Trophoblast cell (in vitro differentiated cells and primary cell): ENCODE results near the gene PHLPP1.
A peak's percentile ranks its signal among the peaks of the same experiment; 100 is the strongest.

Experiments used
- DNase-seq, 2 donors: peaks; one replicate each; pipeline ENCODE4 v3.0.0-alpha.2; 2016
- H2AFZ ChIP-seq: 2 replicates; pipeline ENCODE4 v1.6.1; 2013; ENCODE audit warnings: low read length, moderate library complexity, mild to moderate bottlenecking; ENCODE audit not compliant: insufficient read depth, poor library complexity
- H2AK5ac ChIP-seq: 2 replicates; pipeline ENCODE4 v1.6.1; 2013; ENCODE audit warnings: mild to moderate bottlenecking, low read length
- H2BK120ac ChIP-seq: 2 replicates; pipeline ENCODE4 v1.6.1; 2013; ENCODE audit warnings: low read length, mild to moderate bottlenecking, moderate library complexity; ENCODE audit not compliant: insufficient read depth, poor library complexity
- H2BK12ac ChIP-seq: 2 replicates; pipeline ENCODE4 v1.6.1; 2013; ENCODE audit warnings: mild to moderate bottlenecking, low read length, moderate library complexity
- H2BK5ac ChIP-seq: 2 replicates; pipeline ENCODE4 v1.6.1; 2013; ENCODE audit warnings: low read length, low read depth, moderate library complexity, mild to moderate bottlenecking; ENCODE audit not compliant: poor library complexity
- H3K14ac ChIP-seq: 2 replicates; pipeline ENCODE4 v1.6.1; 2013; ENCODE audit warnings: mild to moderate bottlenecking, low read length
- H3K18ac ChIP-seq: 2 replicates; pipeline ENCODE4 v1.6.1; 2013; ENCODE audit warnings: mild to moderate bottlenecking, low read length
- H3K23ac ChIP-seq: 2 replicates; pipeline ENCODE4 v1.6.1; 2013; ENCODE audit warnings: low read length
- H3K27ac ChIP-seq: 2 replicates; pipeline ENCODE4 v1.5.1; 2013; ENCODE audit warnings: low read depth, mild to moderate bottlenecking, inconsistent platforms, low read length, moderate library complexity
- H3K27me3 ChIP-seq: 2 replicates; pipeline ENCODE4 v1.6.1; 2013; ENCODE audit warnings: inconsistent platforms, mild to moderate bottlenecking, low read length, moderate library complexity; ENCODE audit not compliant: insufficient read depth
- H3K36me3 ChIP-seq, 2 experiments: 1 replicate in 1 of 2; 2 replicates in 1 of 2; pipeline ENCODE4 v1.6.1; 2013; ENCODE audit warnings: low read length in 2 of 2, mild to moderate bottlenecking in 2 of 2, moderate library complexity in 1 of 2; ENCODE audit not compliant: insufficient read depth in 2 of 2, control insufficient read depth in 1 of 2
- H3K4ac ChIP-seq: 2 replicates; pipeline ENCODE4 v1.6.1; 2013; ENCODE audit warnings: low read depth, mild to moderate bottlenecking, low read length, moderate library complexity
- H3K4me1 ChIP-seq, 2 experiments: 1 replicate in 1 of 2; 2 replicates in 1 of 2; pipeline ENCODE4 v1.6.1; 2013; ENCODE audit warnings: low read length in 2 of 2, mild to moderate bottlenecking in 2 of 2, moderate library complexity in 1 of 2; ENCODE audit not compliant: insufficient read depth in 2 of 2, control insufficient read depth in 1 of 2
- H3K4me2 ChIP-seq: 2 replicates; pipeline ENCODE4 v1.6.1; 2013; ENCODE audit warnings: inconsistent platforms, mild to moderate bottlenecking, low read length, moderate library complexity
- H3K4me3 ChIP-seq: 2 replicates; pipeline ENCODE4 v1.5.1; 2013; ENCODE audit warnings: mild to moderate bottlenecking, low read depth, low read length, inconsistent platforms
- H3K79me1 ChIP-seq: one replicate; pipeline ENCODE4 v1.6.1; 2013; ENCODE audit warnings: low read length
- H3K79me2 ChIP-seq: 2 replicates; pipeline ENCODE4 v1.6.1; 2013; ENCODE audit warnings: low read length, mild to moderate bottlenecking; ENCODE audit not compliant: control insufficient read depth, insufficient read depth, poor library complexity
- H3K9ac ChIP-seq: 2 replicates; pipeline ENCODE4 v1.6.1; 2013; ENCODE audit warnings: mild to moderate bottlenecking, low read length
- H3K9me3 ChIP-seq: 2 replicates; pipeline ENCODE4 v1.6.1; 2013; ENCODE audit warnings: low read depth, mild to moderate bottlenecking, control low read depth, inconsistent platforms, low read length; ENCODE audit not compliant: insufficient read depth
- H4K12ac ChIP-seq: 2 replicates; pipeline ENCODE4 v1.6.1; 2013; ENCODE audit warnings: low read depth, mild to moderate bottlenecking, low read length, moderate library complexity
- H4K8ac ChIP-seq: 2 replicates; pipeline ENCODE4 v1.6.1; 2013; ENCODE audit warnings: low read depth, mild to moderate bottlenecking, low read length, moderate library complexity
- H4K91ac ChIP-seq: one replicate; pipeline ENCODE4 v1.6.1; 2013; ENCODE audit warnings: low read depth, mild to moderate bottlenecking, low read length, moderate library complexity
- WGBS: extraction: QIAGEN DNeasy Blood & Tissue Kit; methylation state at CpG from one replicate; pipeline ENCODE4 v1.1.7; 2013; ENCODE audit warnings: missing lambda C conversion rate; ENCODE audit not compliant: insufficient read length, insufficient coverage; ENCODE audit errors: extremely low coverage; 5-methylcytosine and 5-hydroxymethylcytosine counted together

The PHLPP1 gene

GRCh38 chr18:62751977-62752376 is 36.6 kb downstream of the PHLPP1 start:
- Histone ChIP-seq H3K4me3 (no peak overlapping the region), H3K27me3 (no peaks in the 10 kb centered on the region), H2AK5ac (no peak overlapping the region), H4K8ac (peak overlapping the region; percentile 55), H2AFZ (no peak overlapping the region), H4K91ac (peak overlapping the region; percentile 78), H3K18ac (peak overlapping the region; percentile 69), H3K79me2 (peaks cover 10% of the 10 kb centered on the region), H3K4me1 (peaks cover 6 to 10% of the 10 kb centered on the region in 2 experiments), H3K27ac (peak overlapping the region; percentile 21), H4K12ac (no peak overlapping the region), H2BK5ac (peak overlapping the region; percentile 50), H3K4me2 (no peak overlapping the region), H3K23ac (no peak overlapping the region), H3K79me1 (peaks cover 2% of the 10 kb centered on the region), H3K14ac (peak overlapping the region; percentile 78), H3K36me3 (no peaks in the 10 kb centered on the region), H2BK120ac (peak overlapping the region; percentile 71), H3K9me3 (no peaks in the 10 kb centered on the region), H2BK12ac (peak overlapping the region; percentile 79), H3K9ac (no peak overlapping the region), H3K4ac (peak overlapping the region; percentile 90)
- DNase-seq, result no peak
- WGBS, result no CpG with 5 or more reads among the region's 3 CpGs

- H3K4me1 ChIP-seq, result peaks cover 6 to 12% of the 10 kb centered on the region in 2 experiments
- no peak overlapping the region for H3K14ac ChIP-seq
- no peak overlapping the region for H3K27ac ChIP-seq
- no peak overlapping the region for H3K18ac ChIP-seq
- no peak overlapping the region for H2AFZ ChIP-seq
- H2BK5ac ChIP-seq, result no peak overlapping the region
- peak overlapping the region; percentile 80 for H3K23ac ChIP-seq
- no peaks in the 10 kb centered on the region for H3K36me3 ChIP-seq
- H3K4ac ChIP-seq, result peak overlapping the region; percentile 50
- no peak overlapping the region for H2AK5ac ChIP-seq
- DNase-seq, result no peak
- H4K12ac ChIP-seq, result no peak overlapping the region
- no peak overlapping the region for H4K8ac ChIP-seq
- H3K79me1 ChIP-seq, result peaks cover 2% of the 10 kb centered on the region
- H3K79me2 ChIP-seq, result peaks cover 9% of the 10 kb centered on the region
- H3K9ac ChIP-seq, result no peak overlapping the region
- no peaks in the 10 kb centered on the region for H3K27me3 ChIP-seq
- H3K9me3 ChIP-seq, result no peaks in the 10 kb centered on the region
- H2BK120ac ChIP-seq, result no peak overlapping the region
- no peak overlapping the region for H4K91ac ChIP-seq
- H2BK12ac ChIP-seq, result no peak overlapping the region
- H3K4me2 ChIP-seq, result no peak overlapping the region
- H3K4me3 ChIP-seq, result no peak overlapping the region
Measured at GRCh38 chr18:62754026-62754425, 38.7 kb downstream of the PHLPP1 start.

GRCh38 chr18:62755454-62755853 is 40.1 kb downstream of the PHLPP1 start:
- peaks cover 5% of the 10 kb centered on the region for H3K79me2 ChIP-seq
- DNase-seq, result no peak
- H3K36me3 ChIP-seq, result no peaks in the 10 kb centered on the region
- H3K9me3 ChIP-seq, result no peaks in the 10 kb centered on the region
- peaks cover 10 to 16% of the 10 kb centered on the region in 2 experiments for H3K4me1 ChIP-seq
- H3K27ac ChIP-seq, result no peak overlapping the region
- no peak overlapping the region for H2AFZ ChIP-seq
- H4K8ac ChIP-seq, result no peak overlapping the region
- H2BK120ac ChIP-seq, result no peak overlapping the region
- no peak overlapping the region for H2AK5ac ChIP-seq
- no peak overlapping the region for H3K4me2 ChIP-seq
- no peak overlapping the region for H3K9ac ChIP-seq
- no peak overlapping the region for H3K4me3 ChIP-seq
- peaks cover 2% of the 10 kb centered on the region for H3K79me1 ChIP-seq
- no peak overlapping the region for H2BK5ac ChIP-seq
- no peaks in the 10 kb centered on the region for H3K27me3 ChIP-seq
- no peak overlapping the region for H3K4ac ChIP-seq
- H4K12ac ChIP-seq, result no peak overlapping the region
- H3K23ac ChIP-seq, result no peak overlapping the region
- H3K14ac ChIP-seq, result no peak overlapping the region
- no peak overlapping the region for H2BK12ac ChIP-seq
- no peak overlapping the region for H3K18ac ChIP-seq
- WGBS, result no CpG with 5 or more reads among the region's 1 CpG
- H4K91ac ChIP-seq, result no peak overlapping the region

GRCh38 chr18:62755946-62756345 is 40.6 kb downstream of the PHLPP1 start:
- Histone ChIP-seq H3K27me3 (no peaks in the 10 kb centered on the region), H3K4me1 (peaks cover 10 to 14% of the 10 kb centered on the region in 2 experiments), H3K79me2 (peaks cover 5% of the 10 kb centered on the region), H3K9ac (no peak overlapping the region), H3K4ac (peak overlapping the region; percentile 13), H3K4me2 (no peak overlapping the region), H4K91ac (no peak overlapping the region), H3K36me3 (no peaks in the 10 kb centered on the region), H3K14ac (no peak overlapping the region), H2BK12ac (no peak overlapping the region), H3K27ac (no peak overlapping the region), H2BK120ac (no peak overlapping the region), H3K4me3 (no peak overlapping the region), H2AK5ac (no peak overlapping the region), H3K9me3 (no peaks in the 10 kb centered on the region), H2BK5ac (no peak overlapping the region), H2AFZ (no peak overlapping the region), H4K12ac (no peak overlapping the region), H4K8ac (no peak overlapping the region), H3K23ac (no peak overlapping the region), H3K18ac (no peak overlapping the region), H3K79me1 (peaks cover 2% of the 10 kb centered on the region)
- no peak for DNase-seq
- no CpG with 5 or more reads among the region's 2 CpGs for WGBS
